GM12878 (cell line): ENCODE data around the gene ADGRA3. TPM values are rescaled to one million over a fixed set of nuclear protein-coding genes. Genes with fewer than 3 reads are reported as not detected.
"Not testable (repeated sequence)": the region's sequence is repeated elsewhere in the genome, so short reads cannot be mapped to it uniquely, and the experiment has no call there.

ENCODE experiments used
- ATAC-seq: fragments of 200-7000 bp; cut with Tn5 transposase; 3 replicates; pipeline ENCODE4 v1.9.1; 2020; ENCODE audit warnings: mild to moderate bottlenecking, moderate library complexity
- BruUV-seq: library from RNA; stranded (reverse); fragments of 400-500 nt; replicated peaks from 2 replicates; lab custom pipeline; 2021; lab: Mats Ljungman, UMichigan
- CTCF ChIA-PET: fragments of 300-600 bp; sonication (Branson Sonifier 250); formaldehyde crosslinking; extraction: SDS; loops from one replicate; lab custom pipeline; 2021; ENCODE audit warnings: inconsistent platforms; lab: Yijun Ruan, JAX
- POLR2A ChIA-PET: fragments of 350-600 bp; formaldehyde crosslinking; extraction: SDS; loops from one replicate; lab custom pipeline; 2021; ENCODE audit warnings: inconsistent platforms; lab: Charles Lee
- RAD21 ChIA-PET: fragments of 300-600 bp; sonication (Branson Sonifier 250); formaldehyde crosslinking; loops from one replicate; lab custom pipeline; 2023; ENCODE audit warnings: antibody characterized with exemption; ENCODE audit not compliant: unreplicated experiment; lab: Charles Lee
- SMC1A ChIA-PET: fragments of 300-600 bp; sonication (Branson Sonifier 250); formaldehyde crosslinking; loops from one replicate; lab custom pipeline; 2023; ENCODE audit not compliant: unreplicated experiment, uncharacterized antibody; lab: Charles Lee
- DNase-seq: peaks from one replicate; pipeline ENCODE4 v3.0.0-alpha.2; 2011; ENCODE audit warnings: low read depth, low spot score
- FAIRE-seq: peaks from 3 replicates; lab custom pipeline; 2011; peaks lifted over from hg19 to GRCh38; lab: Jason Lieb, UNC
- H2AFZ ChIP-seq: 2 replicates; pipeline ENCODE4 v1.6.0; 2011; ENCODE audit warnings: low read depth, low read length, control low read depth; ENCODE audit not compliant: control insufficient read depth
- H3K27ac ChIP-seq: 2 replicates; pipeline ENCODE4 v1.5.1; 2011; ENCODE audit warnings: control low read depth; ENCODE audit not compliant: control insufficient read depth, insufficient read depth
- H3K27me3 ChIP-seq, 2 experiments: replicated peaks in 1 of 2; 2 replicates each; pipeline versions ENCODE4 v1.6.0 to v1.6.1; 2011; ENCODE audit warnings: low read length in 1 of 2; ENCODE audit not compliant: control insufficient read depth in 2 of 2, insufficient read depth in 2 of 2
- H3K36me3 ChIP-seq, 2 experiments: 2 replicates each; pipeline ENCODE4 v1.5.1; 2011; ENCODE audit warnings: low read length in 1 of 2; ENCODE audit not compliant: control insufficient read depth in 2 of 2, insufficient read depth in 2 of 2
- H3K4me1 ChIP-seq: 2 replicates; pipeline ENCODE4 v1.6.1; 2011; ENCODE audit warnings: mild to moderate bottlenecking, low read length, moderate library complexity, mixed read lengths; ENCODE audit not compliant: control insufficient read depth, insufficient read depth
- H3K4me2 ChIP-seq: 2 replicates; pipeline ENCODE4 v1.6.0; 2011; ENCODE audit warnings: control low read depth; ENCODE audit not compliant: control insufficient read depth, insufficient read depth
- H3K4me3 ChIP-seq: fragments of 200-600 bp; sonication (generic); 2 replicates; pipeline ENCODE4 v1.5.1; 2016
- H3K79me2 ChIP-seq: 2 replicates; pipeline ENCODE4 v1.6.0; 2011; ENCODE audit warnings: low read length; ENCODE audit not compliant: control insufficient read depth, insufficient read depth
- H3K9ac ChIP-seq: 2 replicates; pipeline ENCODE4 v1.8.0; 2011; ENCODE audit warnings: low read length, control low read depth, mixed read lengths; ENCODE audit not compliant: control insufficient read depth, insufficient read depth
- H3K9me3 ChIP-seq: replicated peaks from 3 replicates; pipeline ENCODE4 v1.5.1; 2011; ENCODE audit warnings: mild to moderate bottlenecking, low read length; ENCODE audit not compliant: control insufficient read depth, insufficient read depth
- H4K20me1 ChIP-seq: 2 replicates; pipeline ENCODE4 v1.6.0; 2011; ENCODE audit not compliant: control insufficient read depth, insufficient read depth
- BCL11A ChIP-seq: IDR thresholded peaks from 2 replicates; pipeline ENCODE4 v1.6.1; 2011; ENCODE audit warnings: low read depth, low read length
- ZBTB40 ChIP-seq: fragments of 450-650 bp; IDR thresholded peaks from 2 replicates; pipeline ENCODE4 v1.6.1; 2016; ENCODE audit warnings: mild to moderate bottlenecking, moderate library complexity, borderline replicate concordance
- WGBS: methylation state at CpG from one replicate; pipeline ENCODE4 v1.1.6; 2016; ENCODE audit warnings: low lambda C conversion rate; ENCODE audit not compliant: insufficient replicate concordance, insufficient coverage; ENCODE audit errors: missing lambda C conversion rate; 5-methylcytosine and 5-hydroxymethylcytosine counted together
- in situ Hi-C: fragments of 300-500 bp; cut with MboI; formaldehyde crosslinking; loops from 9 replicates; pipeline ENCODE4 v1.14.3; 2018; ENCODE audit warnings: mixed read lengths
- intact Hi-C: fragments of 100-400 bp; cut with micrococcal nuclease; formaldehyde crosslinking; loops from one replicate; pipeline ENCODE4 v1.14.2; 2022; ENCODE audit not compliant: unreplicated experiment
- polyA plus RNA-seq, 11 experiments: library from polyadenylated mRNA; depleted of rRNA in 4 of 11; unstranded in 6 of 11; stranded (reverse) in 5 of 11; fragments of >200 nt; fragmentation: Nextera tagmentation in 4 of 11; fragmentation: Illumina TruSeq in 1 of 11; extraction: Ambion mirVana in 4 of 11; extraction: Trizol in 1 of 11; gene quantifications; 1 replicate in 1 of 11; 2 replicates in 10 of 11; pipeline versions ENCODE4 v1.2.1 to v1.2.3, GENCODE V29; 2011 to 2016; ENCODE audit warnings: inconsistent platforms in 2 of 11, missing spikeins in 2 of 11, low read depth in 1 of 11
- total RNA-seq, 4 experiments: library from RNA; depleted of rRNA in 3 of 4; stranded (reverse); fragments of >200 nt in 3 of 4; fragmentation: Illumina TruSeq in 1 of 4; extraction: Trizol in 1 of 4; gene quantifications; 2 replicates each; pipeline versions ENCODE4 v1.2.1 to v1.2.3, GENCODE V29; 2013 to 2021

The ADGRA3 gene
- total and polyA plus RNA-seq, 10 of the 15 experiments (the other 5 are each of a cell fraction or from before 2014, with no cell fraction given) = 0.24 to 66.2 (median 2.5) TPM

GRCh38 chr4:22475311-22475646 lies 40.6 kb downstream of the ADGRA3 start:
- DNase-seq, H3K27me3 ChIP-seq, intact Hi-C loops, H3K27ac ChIP-seq, H3K36me3 ChIP-seq, FAIRE-seq, H3K9ac ChIP-seq, in situ Hi-C loops, H3K4me2 ChIP-seq, H3K9me3 ChIP-seq, H4K20me1 ChIP-seq, H3K79me2 ChIP-seq, H3K4me3 ChIP-seq, ATAC-seq, BruUV-seq, H3K4me1 ChIP-seq, H2AFZ ChIP-seq: not testable (repeated sequence)
- ChIA-PET SMC1A (interaction anchor here (1.1 to 10.8 kb wide), 7 partner anchors 11 to 60 kb away, joined by 3 to 126 read pairs (median 22); no protein-coding TSS in a partner anchor), CTCF (interaction anchor here (0.6 to 5.2 kb wide), 5 partner anchors 12 to 119 kb away, joined by 3 to 23 read pairs (median 4); no protein-coding TSS in a partner anchor), RAD21 (interaction anchor here (1.0 to 6.5 kb wide), 6 partner anchors 9 to 64 kb away, joined by 3 to 72 read pairs (median 4); no protein-coding TSS in a partner anchor), POLR2A (interaction anchor here (0.6 kb wide), 1 partner anchor 24 kb away, joined by 3 read pairs; no protein-coding TSS in a partner anchor)
- WGBS = 37% methylated on average over 16 of the region's 16 CpGs

- Histone ChIP-seq H3K4me3 (no peak overlapping the region), H3K36me3 (no peaks in the 10 kb centered on the region), H3K9ac (no peak overlapping the region), H3K79me2 (no peaks in the 10 kb centered on the region), H4K20me1 (no peaks in the 10 kb centered on the region), H3K4me1 (no peaks in the 10 kb centered on the region), H2AFZ (no peak overlapping the region), H3K4me2 (no peak overlapping the region), H3K9me3 (no peaks in the 10 kb centered on the region), H3K27ac (no peak overlapping the region), H3K27me3 (no peaks in the 10 kb centered on the region)
- in situ Hi-C loops = no loop called here
- FAIRE-seq (no peak), ATAC-seq (no peak), DNase-seq (no peak)
- CTCF ChIA-PET = interaction anchor here (0.6 to 5.2 kb wide), 10 partner anchors 9 to 219 kb away, joined by 3 to 23 read pairs (median 4); no protein-coding TSS in a partner anchor
- intact Hi-C loops = no loop called here
- RAD21 ChIA-PET = interaction anchor here (0.8 to 6.5 kb wide), 9 partner anchors 10 to 64 kb away, joined by 3 to 72 read pairs (median 4); no protein-coding TSS in a partner anchor
- BruUV-seq = no TSS peak
- 1% methylated on average over 5 of the region's 5 CpGs for WGBS
- TF ChIP-seq BCL11A = no peak
- no peak for TF ChIP-seq ZBTB40
- POLR2A ChIA-PET = interaction anchor here (0.6 to 1.1 kb wide), 2 partner anchors 24 to 40 kb away, joined by 3 read pairs; no protein-coding TSS in a partner anchor
- SMC1A ChIA-PET = interaction anchor here (1.1 to 10.8 kb wide), 8 partner anchors 11 to 127 kb away, joined by 4 to 126 read pairs (median 18); no protein-coding TSS in a partner anchor
These were observed 41.1 kb downstream of the ADGRA3 start for GRCh38 chr4:22474636-22475310.
